NCI-H187 (cell line): ENCODE data around the gene MGRN1.

Experiments
- DNase-seq, 2 experiments: peaks; one replicate each; lab custom pipeline; 2025; lab: John Stamatoyannopoulos, UW

The MGRN1 gene

GRCh38 chr16:4604401-4604800, 20.2 kb upstream of the MGRN1 start:
- DNase-seq: no peak

- no peak for DNase-seq
Observed at GRCh38 chr16:4606354-4606753, 18.3 kb upstream of the MGRN1 start.

GRCh38 chr16:4607841-4608703, 16.6 kb upstream of the MGRN1 start:
- no peak for DNase-seq

GRCh38 chr16:4608704-4608980, 16.0 kb upstream of the MGRN1 start:
- no peak for DNase-seq

GRCh38 chr16:4609200-4610010, 15.2 kb upstream of the MGRN1 start:
- DNase-seq: no peak

GRCh38 chr16:4610011-4611005, 14.3 kb upstream of the MGRN1 start:
- DNase-seq: no peak

GRCh38 chr16:4611337-4612021, 13.1 kb upstream of the MGRN1 start:
- DNase-seq: no peak

- no peak for DNase-seq
Observed at GRCh38 chr16:4612474-4612931, 12.1 kb upstream of the MGRN1 start.

GRCh38 chr16:4612977-4613635, 11.5 kb upstream of the MGRN1 start:
- no peak for DNase-seq

GRCh38 chr16:4613636-4614570, 10.7 kb upstream of the MGRN1 start:
- DNase-seq: no peak

- DNase-seq: peak; percentile 4 to 34
Observed at GRCh38 chr16:4614571-4615383, 9.8 kb upstream of the MGRN1 start, which contains the start of gene UBALD1. UBALD1 (minus strand) TSS chr16:4614888; CDS start chr16:4614797, 91 bp downstream.

- DNase-seq: no peak
Observed at GRCh38 chr16:4615384-4616046, 9.1 kb upstream of the MGRN1 start.

GRCh38 chr16:4616047-4616811, 8.4 kb upstream of the MGRN1 start:
- peak; percentile 87 to 93 for DNase-seq

GRCh38 chr16:4617880-4618279, 6.7 kb upstream of the MGRN1 start:
- DNase-seq: no peak

- no peak for DNase-seq
Observed at GRCh38 chr16:4618645-4619418, 5.8 kb upstream of the MGRN1 start.

GRCh38 chr16:4623593-4623992, 1.0 kb upstream of the MGRN1 start:
- DNase-seq: no peak
